CD4-positive, alpha-beta T cell treated with Interleukin-17A for 4 hours (primary cell): ENCODE measurements around the gene PCDHGB1.
"Not testable (repeated sequence)": the region's sequence is repeated elsewhere in the genome, so short reads cannot be mapped to it uniquely, and the experiment has no call there.

Experiments
- DNase-seq: peaks from one replicate; pipeline ENCODE4 v3.0.0-alpha.2; 2020; ENCODE audit warnings: mixed read lengths

Gene PCDHGB1

GRCh38 chr5:141349917-141350619 lies at the start of gene PCDHGB1:
TSS of gene PCDHGB1 (plus strand) at chr5:141350099. CDS start at chr5:141350261, 162 bp downstream.
- peak; percentile 44 for DNase-seq

GRCh38 chr5:141303756-141304155 lies 46.1 kb upstream of the PCDHGB1 start, which contains the start of gene SLC25A2:
TSS of gene SLC25A2 (minus strand) at chr5:141304049. CDS start at chr5:141303865, 184 bp downstream.
- DNase-seq: no peak

DNA sequence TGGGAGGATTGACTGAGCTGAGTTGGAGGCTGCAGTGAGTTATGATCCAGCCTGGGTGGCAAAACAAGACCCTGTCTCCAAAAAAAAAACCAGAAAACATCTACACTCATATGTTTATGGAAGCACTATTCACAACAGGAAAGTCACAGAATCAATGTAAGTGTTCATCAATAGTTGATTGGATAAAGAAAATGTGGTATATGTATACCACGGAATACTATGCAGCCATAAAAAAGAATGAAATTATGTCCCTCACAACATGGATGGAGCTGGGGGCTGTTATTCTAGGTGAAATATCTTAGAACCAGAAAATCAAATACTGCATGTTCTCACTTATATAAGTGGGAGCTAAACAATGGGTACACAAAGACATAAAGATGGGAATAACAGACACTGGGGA lies 43.3 kb upstream of the PCDHGB1 start:
- DNase-seq: no peak

GRCh38 chr5:141313711-141314110 lies 36.2 kb upstream of the PCDHGB1 start:
- no peak for DNase-seq

DNA sequence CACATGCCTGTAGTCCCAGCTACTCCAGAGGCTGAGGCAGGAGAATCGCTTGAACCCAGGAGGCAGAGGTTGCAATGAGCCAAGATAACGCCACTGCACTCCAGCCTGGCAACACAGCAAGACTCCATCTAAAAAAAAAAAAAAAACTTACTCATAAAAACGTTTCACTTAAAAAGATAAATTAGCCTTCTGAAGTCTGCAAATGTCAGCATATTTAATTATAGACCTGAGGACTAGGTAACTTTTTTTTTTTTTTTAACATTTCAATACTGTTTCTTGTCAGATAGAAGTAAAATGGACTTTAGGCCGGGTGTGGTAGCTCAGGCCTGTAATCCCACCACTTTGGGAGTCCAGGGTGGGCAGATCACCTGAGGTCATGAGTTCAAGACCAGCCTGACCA lies 32.9 kb upstream of the PCDHGB1 start:
- DNase-seq: not testable (repeated sequence)

DNA sequence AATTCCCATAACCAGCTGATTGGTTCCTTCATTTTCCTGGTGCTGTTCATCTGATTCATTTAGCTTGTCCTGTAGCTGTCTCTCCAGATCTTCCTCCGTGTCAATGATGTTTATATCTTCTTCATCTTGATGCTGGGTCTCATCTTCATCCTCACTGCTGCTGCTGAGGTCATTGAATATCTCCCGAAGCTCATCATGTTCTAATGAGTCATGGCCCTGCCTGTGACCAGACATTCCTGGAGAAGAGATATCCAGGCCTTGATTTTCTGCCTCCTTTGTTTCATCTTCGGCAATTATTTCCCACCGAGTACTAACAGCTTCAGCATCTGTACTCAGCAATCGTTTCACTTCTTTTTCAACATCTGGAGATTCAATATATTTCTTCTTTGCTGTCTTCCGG lies 30.7 kb upstream of the PCDHGB1 start:
- no peak for DNase-seq

DNA sequence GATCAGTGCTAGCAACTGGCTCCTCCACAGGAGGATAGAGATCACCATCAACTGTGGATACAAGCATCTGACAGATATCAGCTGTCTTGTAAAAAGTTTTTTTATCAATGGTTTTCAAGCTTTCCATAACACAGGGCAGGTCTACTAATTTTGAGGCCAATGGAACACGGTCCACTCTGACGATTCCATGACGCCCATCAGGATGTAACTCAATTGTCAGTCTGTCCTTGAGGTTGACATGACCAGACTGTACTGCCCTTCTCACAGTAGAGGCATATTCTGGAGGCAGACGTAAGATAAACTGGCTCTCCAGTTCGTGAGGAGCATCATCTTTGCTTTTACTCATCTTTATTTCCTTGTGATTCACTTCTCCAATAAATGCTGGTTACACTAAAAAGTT lies 30.2 kb upstream of the PCDHGB1 start:
- no peak for DNase-seq

GRCh38 chr5:141320225-141321169 lies 29.4 kb upstream of the PCDHGB1 start, which contains the start of gene TAF7:
TSS of gene TAF7 (minus strand) at chr5:141320784. CDS start at chr5:141320044, 740 bp downstream.
- peak; percentile 95 for DNase-seq

DNA sequence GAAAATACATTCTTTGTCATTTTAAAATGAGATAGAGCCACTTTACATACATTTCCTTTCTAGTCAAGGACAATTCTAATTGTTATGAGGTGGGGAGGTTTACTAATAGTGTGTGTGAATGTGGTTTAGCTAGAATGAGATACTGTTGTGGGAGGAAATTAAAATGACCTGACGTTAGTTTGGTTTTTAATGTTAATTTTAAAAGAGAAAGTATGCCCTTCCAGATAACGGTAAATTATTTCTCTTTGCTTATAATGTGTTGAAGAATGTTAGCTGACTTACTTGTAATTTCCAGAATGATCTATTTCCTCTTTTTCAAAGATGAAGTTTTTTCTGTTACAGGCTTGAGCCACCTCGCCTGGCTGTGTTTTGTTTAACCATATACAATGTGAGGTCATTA lies 27.6 kb upstream of the PCDHGB1 start:
- DNase-seq: no peak

DNA sequence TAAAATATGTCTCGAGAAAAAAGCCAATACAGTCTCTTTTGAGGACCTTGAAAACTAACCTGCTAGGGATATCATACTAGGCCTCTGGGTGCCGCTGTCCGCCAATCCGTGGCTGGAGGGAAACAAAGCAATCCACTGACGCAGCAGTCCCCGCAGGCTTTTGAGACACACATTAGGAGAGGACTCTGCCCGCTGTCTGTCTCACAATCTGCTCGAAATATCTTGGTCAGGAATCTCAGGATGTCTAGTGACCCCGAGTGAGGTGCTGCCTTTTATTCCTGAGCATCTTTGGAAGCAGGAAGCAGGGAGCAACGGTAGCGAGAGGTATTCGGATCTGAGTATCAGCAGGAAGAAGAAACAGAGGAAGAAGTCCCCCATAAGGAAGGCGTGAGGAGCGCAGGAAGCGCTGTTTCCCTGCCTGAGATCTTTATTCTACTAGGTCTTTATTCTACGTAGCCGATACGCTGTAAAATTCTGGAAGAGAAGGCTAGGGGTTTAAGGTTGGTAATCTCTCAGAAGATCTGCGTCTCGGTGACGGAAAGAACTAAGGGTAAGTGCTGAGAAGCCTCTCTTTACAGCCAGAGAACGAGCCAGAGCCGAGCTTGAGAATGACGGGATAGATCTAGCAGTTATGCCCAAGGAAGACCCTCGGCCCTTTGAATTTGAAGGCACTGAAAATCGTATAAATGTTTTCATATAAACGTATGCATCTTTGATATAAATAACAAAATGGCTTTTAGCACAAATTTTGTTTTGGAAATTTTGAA lies 23.6 kb upstream of the PCDHGB1 start:
- peak; percentile 76 for DNase-seq

DNA sequence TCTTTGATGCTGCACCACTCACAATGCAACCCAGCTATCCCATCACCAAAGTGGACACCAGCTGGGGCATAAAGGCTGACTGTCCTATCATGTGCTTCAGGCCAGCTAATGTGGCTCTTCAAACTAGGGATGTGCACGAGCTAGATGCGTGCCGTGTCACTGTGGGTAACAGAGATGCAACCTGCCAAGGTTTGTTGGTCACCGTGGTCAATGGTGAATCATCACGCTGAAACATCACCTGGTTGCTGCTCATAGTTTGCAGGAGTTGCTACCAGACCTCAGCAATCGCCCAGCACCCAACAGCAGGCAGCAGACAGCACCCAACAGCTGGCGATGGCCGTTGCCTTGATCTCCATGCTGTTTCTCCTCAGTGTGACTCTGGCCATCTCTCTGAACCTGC lies 21.7 kb upstream of the PCDHGB1 start:
- no peak for DNase-seq

DNA sequence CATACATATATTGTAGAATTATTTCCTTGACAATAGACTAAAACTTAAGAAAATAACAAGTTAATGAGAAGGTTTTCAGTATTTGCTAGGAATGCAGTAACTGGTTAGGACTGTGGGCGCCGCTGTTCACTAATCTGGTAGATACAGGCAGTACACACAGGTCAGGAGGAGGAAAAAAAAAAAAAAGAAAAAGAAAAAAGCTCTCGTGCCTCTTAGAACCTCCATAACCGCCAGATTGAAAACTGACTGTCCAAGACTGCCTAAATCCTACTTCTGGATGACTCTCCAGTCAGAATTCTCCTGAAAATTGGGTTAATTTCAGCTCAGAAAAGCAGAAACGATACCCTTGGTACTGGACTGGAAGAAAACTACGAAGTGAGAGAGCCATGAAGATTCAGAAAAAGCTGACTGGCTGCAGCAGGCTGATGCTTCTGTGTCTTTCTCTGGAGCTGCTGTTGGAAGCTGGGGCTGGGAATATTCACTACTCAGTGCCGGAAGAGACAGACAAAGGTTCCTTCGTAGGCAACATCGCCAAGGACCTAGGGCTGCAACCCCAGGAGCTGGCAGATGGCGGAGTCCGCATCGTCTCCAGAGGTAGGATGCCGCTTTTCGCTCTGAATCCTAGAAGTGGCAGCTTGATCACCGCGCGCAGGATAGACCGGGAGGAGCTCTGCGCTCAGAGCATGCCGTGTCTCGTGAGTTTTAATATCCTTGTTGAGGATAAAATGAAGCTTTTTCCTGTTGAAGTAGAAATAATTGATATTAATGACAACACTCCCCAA lies 19.4 kb upstream of the PCDHGB1 start, which contains the start of gene PCDHGA1:
Gene PCDHGA1 (plus strand): TSS at position 216 of the 782 bp plus-strand sequence.
- DNase-seq: peak; percentile 41

GRCh38 chr5:141332571-141332970 lies 17.3 kb upstream of the PCDHGB1 start:
- DNase-seq: not testable (repeated sequence)

- no peak for DNase-seq
Observed at GRCh38 chr5:141338538-141339306, 11.2 kb upstream of the PCDHGB1 start, which contains the start of gene PCDHGA2. TSS of gene PCDHGA2 (plus strand) at chr5:141338760.

DNA sequence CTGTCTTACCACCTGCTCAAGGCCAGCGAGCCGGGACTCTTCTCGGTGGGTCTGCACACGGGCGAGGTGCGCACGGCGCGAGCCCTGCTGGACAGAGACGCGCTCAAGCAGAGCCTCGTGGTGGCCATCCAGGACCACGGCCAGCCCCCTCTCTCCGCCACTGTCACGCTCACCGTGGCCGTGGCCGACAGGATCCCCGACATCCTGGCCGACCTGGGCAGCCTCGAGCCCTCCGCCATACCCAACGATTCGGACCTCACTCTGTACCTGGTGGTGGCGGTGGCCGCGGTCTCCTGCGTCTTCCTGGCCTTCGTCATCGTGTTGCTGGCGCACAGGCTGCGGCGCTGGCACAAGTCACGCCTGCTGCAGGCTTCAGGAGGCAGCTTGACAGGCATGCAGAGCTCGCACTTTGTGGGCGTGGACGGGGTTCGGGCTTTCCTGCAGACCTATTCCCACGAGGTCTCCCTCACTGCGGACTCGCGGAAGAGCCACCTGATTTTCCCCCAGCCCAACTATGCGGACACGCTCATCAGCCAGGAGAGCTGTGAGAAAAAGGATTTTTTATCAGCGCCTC lies 9.0 kb upstream of the PCDHGB1 start:
- not testable (repeated sequence) for DNase-seq

- no peak for DNase-seq
Observed at GRCh38 chr5:141342773-141343172, 7.1 kb upstream of the PCDHGB1 start.

- DNase-seq: no peak
Observed at GRCh38 chr5:141343242-141343952, 6.5 kb upstream of the PCDHGB1 start, which contains the start of gene PCDHGA3. TSS of gene PCDHGA3 (plus strand) at chr5:141343829. CDS start at chr5:141344034, 205 bp downstream.

- no peak for DNase-seq
Observed at GRCh38 chr5:141343953-141344463, 5.9 kb upstream of the PCDHGB1 start.

GRCh38 chr5:141345327-141345726 lies 4.6 kb upstream of the PCDHGB1 start:
- DNase-seq: no peak

DNA sequence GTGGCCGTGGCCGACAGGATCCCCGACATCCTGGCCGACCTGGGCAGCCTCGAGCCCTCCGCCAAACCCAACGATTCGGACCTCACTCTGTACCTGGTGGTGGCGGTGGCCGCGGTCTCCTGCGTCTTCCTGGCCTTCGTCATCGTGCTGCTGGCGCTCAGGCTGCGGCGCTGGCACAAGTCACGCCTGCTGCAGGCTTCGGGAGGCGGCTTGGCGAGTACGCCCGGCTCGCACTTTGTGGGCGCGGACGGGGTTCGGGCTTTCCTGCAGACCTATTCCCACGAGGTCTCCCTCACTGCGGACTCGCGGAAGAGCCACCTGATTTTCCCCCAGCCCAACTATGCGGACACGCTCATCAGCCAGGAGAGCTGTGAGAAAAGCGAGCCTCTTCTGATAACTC lies 3.9 kb upstream of the PCDHGB1 start:
- not testable (repeated sequence) for DNase-seq
